Right atrium auricular region (tissue), 2 donors: ENCODE data around the gene PTK6. TPM values are rescaled to one million over a fixed set of nuclear protein-coding genes. Genes with fewer than 3 reads are reported as not detected.

Experiments
- DNase-seq: peaks from one replicate; pipeline ENCODE4 v3.0.0-alpha.2; 2019; ENCODE audit warnings: low spot score
- H3K27ac ChIP-seq, 2 donors: fragments of 200-600 bp; sonication (generic); 1 replicate in 1 of 2; 2 replicates in 1 of 2; pipeline ENCODE4 v1.5.1; 2016 to 2019
- H3K27me3 ChIP-seq, 2 donors: fragments of 200-600 bp; sonication (generic); one replicate each; pipeline versions ENCODE4 v1.5.1 to v1.6.0; 2017 to 2019
- H3K36me3 ChIP-seq: fragments of 200-600 bp; sonication (generic); one replicate; pipeline ENCODE4 v1.5.1; 2016
- H3K4me1 ChIP-seq, 2 donors: fragments of 200-600 bp; sonication (generic); one replicate each; pipeline versions ENCODE4 v1.5.1 to v1.6.0; 2017 to 2019
- H3K4me3 ChIP-seq, 2 donors: fragments of 200-600 bp; sonication (generic); 1 replicate in 1 of 2; 2 replicates in 1 of 2; pipeline ENCODE4 v1.5.1; 2017 to 2019; ENCODE audit warnings: mild to moderate bottlenecking in 1 of 2, moderate library complexity in 1 of 2
- H3K9me3 ChIP-seq, 2 donors: fragments of 200-600 bp; sonication (generic); one replicate each; pipeline ENCODE4 v1.5.1; 2019
- total RNA-seq, 2 donors: library from RNA; depleted of rRNA; stranded (reverse); fragments of >200 nt; gene quantifications; one replicate each; pipeline ENCODE4 v1.1.0, GENCODE V29; 2016
- TF ChIP-seq, protein P1 (sequence below), 2 donors: fragments of 200-600 bp; sonication (generic); IDR thresholded peaks; one replicate each; pipeline ENCODE4 v1.5.1; 2019; ENCODE audit warnings: antibody characterized with exemption in 2 of 2

The PTK6 gene
- total RNA-seq, 2 donors from 2014 or later = not detected

- Histone ChIP-seq H3K27ac (peak overlapping the region; percentile 92 to 97), H3K27me3 (peaks cover 0 to 13% of the 10 kb centered on the region in 2 donors), H3K4me1 (peaks cover 0 to 63% of the 10 kb centered on the region in 2 donors)
These were observed 38.9 kb downstream of the PTK6 start for GRCh38 chr20:63497946-63498935.

GRCh38 chr20:63497138-63497945, 39.8 kb downstream of the PTK6 start:
- Histone ChIP-seq H3K4me3 (peak overlapping the region; percentile 56 to 60), H3K36me3 (peaks cover 30% of the 10 kb centered on the region), H3K27ac (peak overlapping the region; percentile 92 to 97), H3K9me3 (no peaks in the 10 kb centered on the region), H3K27me3 (peaks cover 0 to 13% of the 10 kb centered on the region in 2 donors), H3K4me1 (peaks cover 0 to 59% of the 10 kb centered on the region in 2 donors)
- TF ChIP-seq, protein P1, sequence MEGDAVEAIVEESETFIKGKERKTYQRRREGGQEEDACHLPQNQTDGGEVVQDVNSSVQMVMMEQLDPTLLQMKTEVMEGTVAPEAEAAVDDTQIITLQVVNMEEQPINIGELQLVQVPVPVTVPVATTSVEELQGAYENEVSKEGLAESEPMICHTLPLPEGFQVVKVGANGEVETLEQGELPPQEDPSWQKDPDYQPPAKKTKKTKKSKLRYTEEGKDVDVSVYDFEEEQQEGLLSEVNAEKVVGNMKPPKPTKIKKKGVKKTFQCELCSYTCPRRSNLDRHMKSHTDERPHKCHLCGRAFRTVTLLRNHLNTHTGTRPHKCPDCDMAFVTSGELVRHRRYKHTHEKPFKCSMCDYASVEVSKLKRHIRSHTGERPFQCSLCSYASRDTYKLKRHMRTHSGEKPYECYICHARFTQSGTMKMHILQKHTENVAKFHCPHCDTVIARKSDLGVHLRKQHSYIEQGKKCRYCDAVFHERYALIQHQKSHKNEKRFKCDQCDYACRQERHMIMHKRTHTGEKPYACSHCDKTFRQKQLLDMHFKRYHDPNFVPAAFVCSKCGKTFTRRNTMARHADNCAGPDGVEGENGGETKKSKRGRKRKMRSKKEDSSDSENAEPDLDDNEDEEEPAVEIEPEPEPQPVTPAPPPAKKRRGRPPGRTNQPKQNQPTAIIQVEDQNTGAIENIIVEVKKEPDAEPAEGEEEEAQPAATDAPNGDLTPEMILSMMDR (IDR thresholded peaks at IDR 0.05) = no peak
- no peak for DNase-seq

More at GRCh38 chr20:63497946-63498935, 38.9 kb downstream of the PTK6 start:
- TF ChIP-seq, protein P1 (IDR thresholded peaks at IDR 0.05) = no peak
- peak overlapping the region; percentile 56 to 60 for H3K4me3 ChIP-seq
- no peak for DNase-seq
- H3K9me3 ChIP-seq = no peaks in the 10 kb centered on the region
- H3K36me3 ChIP-seq = peaks cover 26% of the 10 kb centered on the region

DNA sequence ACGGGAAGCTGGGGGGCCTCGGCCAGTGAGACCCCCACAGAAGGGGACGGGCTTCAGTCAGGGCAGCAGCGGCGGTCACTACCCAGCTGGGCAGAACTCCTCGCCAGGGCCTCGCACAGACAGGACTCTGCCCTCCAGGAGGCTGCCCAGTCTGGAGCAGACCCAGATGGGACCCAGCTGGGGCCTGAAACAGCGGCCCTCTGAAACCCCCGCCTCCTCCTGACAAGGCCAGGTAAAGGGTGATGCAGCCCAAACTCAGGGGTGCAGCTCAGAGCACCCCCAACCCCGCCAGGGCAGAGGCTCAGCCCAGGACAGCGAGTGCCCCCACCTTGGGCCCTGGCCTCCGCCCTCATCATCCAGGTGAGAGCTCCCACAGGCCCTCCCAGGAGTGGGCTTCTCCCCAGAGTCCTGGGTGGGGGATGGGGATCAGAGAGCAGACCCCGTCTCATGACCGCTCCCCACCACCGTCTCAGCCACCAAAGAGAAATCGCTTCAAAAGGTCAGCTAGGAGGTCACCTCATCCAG, 40.5 kb downstream of the PTK6 start:
- TF ChIP-seq, protein P1 (IDR thresholded peaks at IDR 0.05) = no peak
- peaks cover 33% of the 10 kb centered on the region for H3K36me3 ChIP-seq
- peaks cover 0 to 54% of the 10 kb centered on the region in 2 donors for H3K4me1 ChIP-seq
- no peak for DNase-seq
- peak overlapping the region; percentile 56 to 60 for H3K4me3 ChIP-seq
- H3K27me3 ChIP-seq = peaks cover 0 to 13% of the 10 kb centered on the region in 2 donors
- H3K9me3 ChIP-seq = no peaks in the 10 kb centered on the region
- H3K27ac ChIP-seq = peak overlapping the region; percentile 92 to 97

DNA sequence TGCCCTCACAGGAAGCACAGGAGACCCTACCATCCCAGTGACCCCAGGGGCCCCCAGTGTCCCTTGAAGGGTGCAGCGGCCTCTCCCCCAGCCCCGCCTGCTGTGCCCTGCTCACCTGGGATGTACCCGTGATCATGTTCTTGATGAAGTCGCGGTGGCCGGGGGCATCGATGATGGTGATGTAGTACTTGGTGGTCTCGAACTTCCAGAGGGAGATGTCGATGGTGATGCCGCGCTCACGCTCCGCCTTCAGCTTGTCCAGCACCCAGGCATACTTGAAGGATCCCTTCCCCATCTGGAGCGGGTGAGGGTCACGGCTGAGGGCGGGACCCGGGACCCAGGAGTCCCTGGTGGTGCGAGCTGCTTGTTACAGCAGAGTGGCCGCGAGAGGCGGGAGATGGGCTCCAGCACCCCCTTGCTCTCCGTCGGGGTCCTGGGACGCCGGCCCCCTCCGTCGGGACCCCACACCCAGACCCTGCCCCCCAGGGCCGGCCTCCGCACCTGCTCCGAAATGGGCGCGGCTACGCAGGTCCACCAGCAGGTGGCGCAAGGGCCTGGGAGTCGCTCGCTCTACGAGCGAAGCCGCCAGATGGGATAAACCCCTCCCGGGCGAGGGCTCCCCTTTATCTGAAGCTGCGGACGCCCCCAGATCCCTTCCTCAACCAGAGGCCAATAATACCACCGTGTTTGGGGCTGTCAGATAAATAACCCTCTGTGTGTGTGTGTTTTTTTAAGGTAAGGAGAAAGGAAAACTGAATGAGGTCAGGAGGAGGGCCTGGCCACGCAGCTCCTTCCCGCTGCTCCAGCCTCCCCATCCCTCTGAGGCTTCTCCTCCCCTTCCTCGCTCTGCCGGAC, 41.2 kb downstream of the PTK6 start:
- peak overlapping the region; percentile 92 to 97 for H3K27ac ChIP-seq

More for the DNA sequence above, 41.2 kb downstream of the PTK6 start:
- Histone ChIP-seq H3K36me3 (peaks cover 40% of the 10 kb centered on the region), H3K4me3 (peak overlapping the region; percentile 56 to 60), H3K9me3 (no peaks in the 10 kb centered on the region), H3K27me3 (peaks cover 0 to 13% of the 10 kb centered on the region in 2 donors), H3K4me1 (peaks cover 0 to 48% of the 10 kb centered on the region in 2 donors)
- TF ChIP-seq, protein P1 (IDR thresholded peaks at IDR 0.05) = peak; percentile 88 to 99
- no peak for DNase-seq
